ENCODE data around the gene RGS6.

The RGS6 gene

GRCh38 chr14:72222046-72222445 is 289.8 kb downstream of the RGS6 start:
- H3K27ac ChIP-seq = no peak overlapping the region
- H3K4me1 ChIP-seq (ENCODE audit: control insufficient read depth in 1 of 2, insufficient read depth in 1 of 2, low read depth in 1 of 2, low read length in 1 of 2) = no peaks in the 10 kb centered on the region
- H3K4me3 ChIP-seq (ENCODE audit: low read depth in 1 of 2, low read length in 1 of 2) = no peak overlapping the region
- TF ChIP-seq CTCF (IDR thresholded peaks at IDR 0.05) = no peak
- no peaks in the 10 kb centered on the region for H3K36me3 ChIP-seq
- no peaks in the 10 kb centered on the region for H3K9me3 ChIP-seq
- no peaks in the 10 kb centered on the region for H3K27me3 ChIP-seq

DNA sequence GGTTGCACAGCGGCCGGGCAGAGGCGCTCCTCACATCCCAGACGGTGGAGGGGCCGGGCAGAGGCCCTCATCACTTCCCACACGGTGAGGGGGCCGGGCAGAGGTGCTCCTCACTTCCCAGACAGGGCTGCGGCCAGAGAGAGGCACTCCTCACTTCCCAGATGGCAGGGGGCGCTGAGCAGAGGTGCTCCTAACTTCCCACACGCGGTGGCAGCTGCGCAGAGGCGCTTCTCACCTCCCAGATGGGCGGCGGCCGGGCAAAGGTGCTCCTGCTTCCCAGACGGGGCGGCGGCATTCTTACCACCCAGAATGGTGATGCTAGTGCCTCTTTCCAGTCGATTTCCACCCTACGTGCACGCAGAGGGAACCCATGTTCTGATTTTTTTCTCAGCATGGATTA is 304.4 kb downstream of the RGS6 start:
- TF ChIP-seq CTCF (IDR thresholded peaks at IDR 0.05) = no peak

GRCh38 chr14:72237722-72238666 is 305.8 kb downstream of the RGS6 start:
- H3K36me3 ChIP-seq = no peaks in the 10 kb centered on the region
- no peaks in the 10 kb centered on the region for H3K4me1 ChIP-seq (ENCODE audit: control insufficient read depth in 1 of 2, insufficient read depth in 1 of 2, low read depth in 1 of 2, low read length in 1 of 2)
- H3K9me3 ChIP-seq = no peaks in the 10 kb centered on the region
- H3K27ac ChIP-seq = no peak overlapping the region
- no peaks in the 10 kb centered on the region for H3K27me3 ChIP-seq
- H3K4me3 ChIP-seq (ENCODE audit: low read depth in 1 of 2, low read length in 1 of 2) = no peak overlapping the region
- no peak for TF ChIP-seq CTCF (IDR thresholded peaks at IDR 0.05)

More for the DNA sequence above, 304.4 kb downstream of the RGS6 start:
- Histone ChIP-seq H3K4me1 (ENCODE audit: control insufficient read depth in 1 of 2, insufficient read depth in 1 of 2, low read depth in 1 of 2, low read length in 1 of 2) (no peaks in the 10 kb centered on the region), H3K4me3 (ENCODE audit: low read depth in 1 of 2, low read length in 1 of 2) (no peak overlapping the region), H3K27ac (no peak overlapping the region), H3K27me3 (no peaks in the 10 kb centered on the region), H3K36me3 (no peaks in the 10 kb centered on the region), H3K9me3 (no peaks in the 10 kb centered on the region)

DNA sequence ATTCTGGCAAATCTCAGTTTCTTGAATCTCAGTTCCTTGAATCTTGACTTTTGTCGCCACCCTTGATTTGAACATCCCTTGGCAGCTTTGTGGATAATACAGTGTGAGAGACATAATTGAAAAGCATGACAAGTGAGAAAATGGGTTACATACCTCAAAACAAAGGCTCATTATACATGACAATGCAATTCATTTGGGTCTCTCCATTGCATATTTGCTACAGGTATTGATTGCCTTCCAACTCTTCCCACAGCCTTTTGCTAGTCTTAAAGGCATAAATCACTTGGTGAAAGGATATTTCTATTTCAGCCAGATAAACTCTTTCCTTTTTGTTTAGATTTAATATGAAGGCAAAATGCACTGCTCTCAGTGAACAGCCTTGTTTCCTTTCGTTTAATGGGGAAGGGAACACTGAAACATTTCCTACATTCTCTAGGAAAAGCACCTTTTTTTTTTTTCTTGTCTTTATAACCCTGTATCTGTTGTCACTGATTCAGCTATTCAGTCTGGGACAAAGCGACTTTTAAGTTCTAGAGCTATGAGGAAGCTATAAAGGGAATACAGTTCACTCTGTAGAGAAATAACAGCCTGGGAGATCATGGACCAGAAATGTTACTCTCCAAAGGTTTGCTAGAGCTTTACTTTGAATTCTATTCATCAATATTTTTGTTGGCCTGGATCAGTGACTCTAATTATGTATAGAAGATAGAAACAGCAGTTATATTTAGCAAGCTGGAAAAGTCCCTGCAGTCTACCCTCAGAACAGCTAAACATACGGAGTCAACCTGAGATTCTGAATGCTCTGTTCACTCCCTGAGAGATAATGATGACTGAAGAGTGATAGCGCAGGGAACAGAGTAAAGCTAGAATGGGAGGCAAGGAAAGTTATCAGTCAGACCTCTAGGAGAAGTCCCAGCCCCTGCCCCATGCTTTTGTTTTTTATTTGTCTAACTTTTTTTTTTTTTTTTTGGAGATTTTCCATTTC is 311.4 kb downstream of the RGS6 start:
- no peaks in the 10 kb centered on the region for H3K36me3 ChIP-seq
- TF ChIP-seq CTCF (IDR thresholded peaks at IDR 0.05) = no peak
- no peak overlapping the region for H3K27ac ChIP-seq
- H3K4me3 ChIP-seq (ENCODE audit: low read depth in 1 of 2, low read length in 1 of 2) = no peak overlapping the region
- H3K4me1 ChIP-seq (ENCODE audit: control insufficient read depth in 1 of 2, insufficient read depth in 1 of 2, low read depth in 1 of 2, low read length in 1 of 2) = no peaks in the 10 kb centered on the region
- no peaks in the 10 kb centered on the region for H3K9me3 ChIP-seq
- H3K27me3 ChIP-seq = no peaks in the 10 kb centered on the region

DNA sequence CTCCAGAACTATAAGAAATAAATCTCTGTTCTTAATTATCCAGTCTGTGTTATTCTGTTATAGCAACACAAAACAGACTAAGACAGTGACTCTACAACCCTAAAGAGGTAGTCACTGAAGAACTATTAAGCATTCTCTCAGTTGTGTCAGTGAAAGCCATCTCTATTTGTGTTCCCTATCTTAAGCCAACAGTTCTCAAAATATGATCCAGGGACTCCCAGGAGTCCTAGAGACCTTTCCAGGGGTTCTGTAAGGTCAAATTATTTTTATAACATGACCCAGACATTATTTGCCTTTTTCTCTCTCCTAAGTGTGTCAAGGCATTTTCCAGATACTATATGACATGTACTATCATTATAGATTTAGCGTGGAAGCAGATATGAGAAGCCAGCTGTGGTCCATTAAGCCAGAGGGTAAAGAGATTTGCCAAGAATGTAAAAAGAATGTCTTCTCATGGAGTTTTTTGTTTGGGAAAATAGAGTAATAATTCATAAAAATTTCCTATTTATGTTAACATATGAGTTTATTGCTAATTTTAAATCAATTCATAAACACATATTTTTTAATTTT is 315.8 kb downstream of the RGS6 start:
- TF ChIP-seq CTCF (IDR thresholded peaks at IDR 0.05) = no peak
- Histone ChIP-seq H3K4me3 (ENCODE audit: low read depth in 1 of 2, low read length in 1 of 2) (no peak overlapping the region), H3K4me1 (ENCODE audit: control insufficient read depth in 1 of 2, insufficient read depth in 1 of 2, low read depth in 1 of 2, low read length in 1 of 2) (no peaks in the 10 kb centered on the region), H3K27ac (no peak overlapping the region), H3K36me3 (no peaks in the 10 kb centered on the region), H3K27me3 (no peaks in the 10 kb centered on the region), H3K9me3 (no peaks in the 10 kb centered on the region)

Measured in neutrophil (primary cell).